HEK293 (cell line): ENCODE measurements around the gene MFSD11.

ENCODE experiments used
- BCL11A ChIP-seq: fragments of 450-650 bp; formaldehyde crosslinking; IDR thresholded peaks from 2 replicates; pipeline ENCODE4 v1.5.1; 2016; ENCODE audit warnings: low read depth, missing biosample characterization, missing genetic modification characterization
- HOXD13 ChIP-seq: sonication (generic); formaldehyde crosslinking; IDR thresholded peaks from 2 replicates; pipeline ENCODE4 v1.8.0; 2022; ENCODE audit warnings: missing genetic modification reagents, borderline replicate concordance
- MEIS1 ChIP-seq: sonication (generic); formaldehyde crosslinking; IDR thresholded peaks from 2 replicates; pipeline ENCODE4 v1.8.1; 2022; ENCODE audit warnings: missing genetic modification reagents, mild to moderate bottlenecking, borderline replicate concordance
- MYNN ChIP-seq: fragments of 450-650 bp; formaldehyde crosslinking; IDR thresholded peaks from 2 replicates; pipeline ENCODE4 v1.5.1; 2016; ENCODE audit warnings: missing biosample characterization, missing genetic modification characterization, borderline replicate concordance
- REST ChIP-seq: fragments of 450-650 bp; formaldehyde crosslinking; IDR thresholded peaks from 2 replicates; pipeline ENCODE4 v1.5.1; 2016; ENCODE audit warnings: missing biosample characterization, missing genetic modification characterization
- SETDB1 ChIP-seq: IDR thresholded peaks from one replicate; pipeline ENCODE4 v1.6.1; 2017; ENCODE audit warnings: mild to moderate bottlenecking, low read length, moderate library complexity, mixed read lengths; ENCODE audit not compliant: insufficient read length
- WT1 ChIP-seq: fragments of 450-650 bp; formaldehyde crosslinking; IDR thresholded peaks from 2 replicates; pipeline ENCODE4 v1.5.1; 2016; ENCODE audit warnings: missing biosample characterization, missing genetic modification characterization
- YY1 ChIP-seq: fragments of 450-650 bp; formaldehyde crosslinking; IDR thresholded peaks from 2 replicates; pipeline ENCODE4 v1.5.1; 2018; ENCODE audit warnings: missing biosample characterization, missing genetic modification characterization
- ZBTB10 ChIP-seq: fragments of 450-650 bp; formaldehyde crosslinking; IDR thresholded peaks from 2 replicates; pipeline ENCODE4 v1.5.1; 2016; ENCODE audit warnings: missing biosample characterization, missing genetic modification characterization
- ZBTB11 ChIP-seq: fragments of 450-650 bp; formaldehyde crosslinking; conservative IDR thresholded peaks from 2 replicates; pipeline ENCODE4 v1.5.1; 2016; ENCODE audit warnings: low read depth, missing biosample characterization, missing genetic modification characterization
- ZBTB21 ChIP-seq: fragments of 450-650 bp; formaldehyde crosslinking; IDR thresholded peaks from 2 replicates; pipeline ENCODE4 v1.5.1; 2017; ENCODE audit warnings: missing biosample characterization, missing genetic modification characterization
- ZBTB48 ChIP-seq: fragments of 450-650 bp; formaldehyde crosslinking; IDR thresholded peaks from 2 replicates; pipeline ENCODE4 v1.5.1; 2016; ENCODE audit warnings: missing biosample characterization, missing genetic modification characterization
- ZBTB8A ChIP-seq: fragments of 450-650 bp; formaldehyde crosslinking; IDR thresholded peaks from 2 replicates; pipeline ENCODE4 v1.5.1; 2016; ENCODE audit warnings: missing biosample characterization, missing genetic modification characterization
- ZEB2 ChIP-seq: fragments of 450-650 bp; formaldehyde crosslinking; IDR thresholded peaks from 2 replicates; pipeline ENCODE4 v1.5.1; 2016; ENCODE audit warnings: missing biosample characterization, missing genetic modification characterization
- ZIC2 ChIP-seq: fragments of 450-650 bp; formaldehyde crosslinking; IDR thresholded peaks from 2 replicates; pipeline ENCODE4 v1.5.1; 2016; ENCODE audit warnings: missing biosample characterization, missing genetic modification characterization
- ZNF132 ChIP-seq: fragments of 450-650 bp; formaldehyde crosslinking; IDR thresholded peaks from 2 replicates; pipeline ENCODE4 v1.5.1; 2017; ENCODE audit warnings: missing biosample characterization, missing genetic modification characterization, borderline replicate concordance
- ZNF211 ChIP-seq: fragments of 450-650 bp; formaldehyde crosslinking; IDR thresholded peaks from 2 replicates; pipeline ENCODE4 v1.5.1; 2016; ENCODE audit warnings: low read depth, missing biosample characterization, missing genetic modification characterization
- ZNF394 ChIP-seq: fragments of 450-650 bp; formaldehyde crosslinking; IDR thresholded peaks from 2 replicates; pipeline ENCODE4 v1.5.1; 2016; ENCODE audit warnings: missing biosample characterization, missing genetic modification characterization, mild to moderate bottlenecking, moderate library complexity, borderline replicate concordance
- ZNF549 ChIP-seq: fragments of 450-650 bp; IDR thresholded peaks from 2 replicates; pipeline ENCODE4 v1.5.1; 2018; ENCODE audit warnings: missing biosample characterization, missing genetic modification characterization, mild to moderate bottlenecking, inconsistent platforms, moderate library complexity
- ZNF610 ChIP-seq: fragments of 450-650 bp; formaldehyde crosslinking; IDR thresholded peaks from 2 replicates; pipeline ENCODE4 v1.5.1; 2016; ENCODE audit warnings: missing biosample characterization, missing genetic modification characterization, borderline replicate concordance
- ZNF777 ChIP-seq: fragments of 450-650 bp; formaldehyde crosslinking; IDR thresholded peaks from 2 replicates; pipeline ENCODE4 v1.5.1; 2017; ENCODE audit warnings: missing biosample characterization, missing genetic modification characterization, borderline replicate concordance
- ZSCAN16 ChIP-seq: fragments of 450-650 bp; formaldehyde crosslinking; IDR thresholded peaks from 2 replicates; pipeline ENCODE4 v1.5.1; 2016; ENCODE audit warnings: missing biosample characterization, missing genetic modification characterization
- TF ChIP-seq, protein P1 (sequence below): fragments of 450-650 bp; formaldehyde crosslinking; IDR thresholded peaks from 2 replicates; pipeline ENCODE4 v1.5.1; 2016; ENCODE audit warnings: missing biosample characterization, missing genetic modification characterization
- TF ChIP-seq, protein P2 (sequence below): fragments of 450-650 bp; formaldehyde crosslinking; IDR thresholded peaks from 2 replicates; pipeline ENCODE4 v1.5.1; 2016; ENCODE audit warnings: missing biosample characterization, missing genetic modification characterization, borderline replicate concordance

MFSD11 gene

GRCh38 chr17:76726231-76726775, 11.6 kb upstream of the MFSD11 start, which contains the start of gene JMJD6 (continued):
- peak; percentile 10; the same call in 1 of the 2 replicates for TF ChIP-seq MYNN
- TF ChIP-seq ZNF549 (tag by site-specific recombination): no peak
- TF ChIP-seq ZNF132 (tag by site-specific recombination): no peak
- no peak for TF ChIP-seq ZBTB21 (tag by site-specific recombination)
- TF ChIP-seq ZNF394 (tag by site-specific recombination): peak; percentile 75; the same call in 1 of the 2 replicates
- TF ChIP-seq HOXD13 (CRISPR knock-in tag): no peak
- peak; percentile 25; the same call in 1 of the 2 replicates for TF ChIP-seq ZBTB11
- peak; percentile 100 for TF ChIP-seq ZBTB8A
- TF ChIP-seq WT1 (tag by site-specific recombination): peak; percentile 90
- TF ChIP-seq, protein P1, sequence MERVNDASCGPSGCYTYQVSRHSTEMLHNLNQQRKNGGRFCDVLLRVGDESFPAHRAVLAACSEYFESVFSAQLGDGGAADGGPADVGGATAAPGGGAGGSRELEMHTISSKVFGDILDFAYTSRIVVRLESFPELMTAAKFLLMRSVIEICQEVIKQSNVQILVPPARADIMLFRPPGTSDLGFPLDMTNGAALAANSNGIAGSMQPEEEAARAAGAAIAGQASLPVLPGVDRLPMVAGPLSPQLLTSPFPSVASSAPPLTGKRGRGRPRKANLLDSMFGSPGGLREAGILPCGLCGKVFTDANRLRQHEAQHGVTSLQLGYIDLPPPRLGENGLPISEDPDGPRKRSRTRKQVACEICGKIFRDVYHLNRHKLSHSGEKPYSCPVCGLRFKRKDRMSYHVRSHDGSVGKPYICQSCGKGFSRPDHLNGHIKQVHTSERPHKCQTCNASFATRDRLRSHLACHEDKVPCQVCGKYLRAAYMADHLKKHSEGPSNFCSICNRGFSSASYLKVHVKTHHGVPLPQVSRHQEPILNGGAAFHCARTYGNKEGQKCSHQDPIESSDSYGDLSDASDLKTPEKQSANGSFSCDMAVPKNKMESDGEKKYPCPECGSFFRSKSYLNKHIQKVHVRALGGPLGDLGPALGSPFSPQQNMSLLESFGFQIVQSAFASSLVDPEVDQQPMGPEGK (tag by site-specific recombination): peak; percentile 84
- TF ChIP-seq REST (tag by site-specific recombination): peak; percentile 16; the same call in 1 of the 2 replicates
- no peak for TF ChIP-seq ZSCAN16 (tag by site-specific recombination)
- peak; percentile 28 for TF ChIP-seq ZIC2
- TF ChIP-seq MEIS1 (CRISPR knock-in tag): no peak
- peak; percentile 45 for TF ChIP-seq ZEB2 (tag by site-specific recombination)
- TF ChIP-seq SETDB1: no peak
- TF ChIP-seq ZBTB48 (tag by site-specific recombination): peak; percentile 65; the same call in 1 of the 2 replicates
- TF ChIP-seq ZNF211: no peak
- no peak for TF ChIP-seq BCL11A (tag by site-specific recombination)
- TF ChIP-seq YY1 (tag by site-specific recombination): peak; percentile 68; the same call in 1 of the 2 replicates
- TF ChIP-seq ZNF777 (tag by site-specific recombination): no peak; the same call in 1 of the 2 replicates
- peak; percentile 97 for TF ChIP-seq ZBTB10 (tag by site-specific recombination)
- 0 out of 2 replicates have a peak, but pooled peaks have one; percentile 58 for TF ChIP-seq ZNF610
- TF ChIP-seq, protein P2, sequence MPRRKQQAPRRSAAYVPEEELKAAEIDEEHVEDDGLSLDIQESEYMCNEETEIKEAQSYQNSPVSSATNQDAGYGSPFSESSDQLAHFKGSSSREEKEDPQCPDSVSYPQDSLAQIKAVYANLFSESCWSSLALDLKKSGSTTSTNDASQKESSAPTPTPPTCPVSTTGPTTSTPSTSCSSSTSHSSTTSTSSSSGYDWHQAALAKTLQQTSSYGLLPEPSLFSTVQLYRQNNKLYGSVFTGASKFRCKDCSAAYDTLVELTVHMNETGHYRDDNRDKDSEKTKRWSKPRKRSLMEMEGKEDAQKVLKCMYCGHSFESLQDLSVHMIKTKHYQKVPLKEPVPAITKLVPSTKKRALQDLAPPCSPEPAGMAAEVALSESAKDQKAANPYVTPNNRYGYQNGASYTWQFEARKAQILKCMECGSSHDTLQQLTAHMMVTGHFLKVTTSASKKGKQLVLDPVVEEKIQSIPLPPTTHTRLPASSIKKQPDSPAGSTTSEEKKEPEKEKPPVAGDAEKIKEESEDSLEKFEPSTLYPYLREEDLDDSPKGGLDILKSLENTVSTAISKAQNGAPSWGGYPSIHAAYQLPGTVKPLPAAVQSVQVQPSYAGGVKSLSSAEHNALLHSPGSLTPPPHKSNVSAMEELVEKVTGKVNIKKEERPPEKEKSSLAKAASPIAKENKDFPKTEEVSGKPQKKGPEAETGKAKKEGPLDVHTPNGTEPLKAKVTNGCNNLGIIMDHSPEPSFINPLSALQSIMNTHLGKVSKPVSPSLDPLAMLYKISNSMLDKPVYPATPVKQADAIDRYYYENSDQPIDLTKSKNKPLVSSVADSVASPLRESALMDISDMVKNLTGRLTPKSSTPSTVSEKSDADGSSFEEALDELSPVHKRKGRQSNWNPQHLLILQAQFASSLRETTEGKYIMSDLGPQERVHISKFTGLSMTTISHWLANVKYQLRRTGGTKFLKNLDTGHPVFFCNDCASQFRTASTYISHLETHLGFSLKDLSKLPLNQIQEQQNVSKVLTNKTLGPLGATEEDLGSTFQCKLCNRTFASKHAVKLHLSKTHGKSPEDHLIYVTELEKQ (tag by site-specific recombination): 0 out of 2 replicates have a peak, but pooled peaks have one; percentile 20
